ENCODE measurements around the gene CDC34. TPM values are rescaled to one million over a fixed set of nuclear protein-coding genes. Genes with fewer than 3 reads are reported as not detected.

CDC34 gene
- total RNA-seq, 4 donors from 2014 or later = 48.3 to 90.3 (median 72.9) TPM

DNA sequence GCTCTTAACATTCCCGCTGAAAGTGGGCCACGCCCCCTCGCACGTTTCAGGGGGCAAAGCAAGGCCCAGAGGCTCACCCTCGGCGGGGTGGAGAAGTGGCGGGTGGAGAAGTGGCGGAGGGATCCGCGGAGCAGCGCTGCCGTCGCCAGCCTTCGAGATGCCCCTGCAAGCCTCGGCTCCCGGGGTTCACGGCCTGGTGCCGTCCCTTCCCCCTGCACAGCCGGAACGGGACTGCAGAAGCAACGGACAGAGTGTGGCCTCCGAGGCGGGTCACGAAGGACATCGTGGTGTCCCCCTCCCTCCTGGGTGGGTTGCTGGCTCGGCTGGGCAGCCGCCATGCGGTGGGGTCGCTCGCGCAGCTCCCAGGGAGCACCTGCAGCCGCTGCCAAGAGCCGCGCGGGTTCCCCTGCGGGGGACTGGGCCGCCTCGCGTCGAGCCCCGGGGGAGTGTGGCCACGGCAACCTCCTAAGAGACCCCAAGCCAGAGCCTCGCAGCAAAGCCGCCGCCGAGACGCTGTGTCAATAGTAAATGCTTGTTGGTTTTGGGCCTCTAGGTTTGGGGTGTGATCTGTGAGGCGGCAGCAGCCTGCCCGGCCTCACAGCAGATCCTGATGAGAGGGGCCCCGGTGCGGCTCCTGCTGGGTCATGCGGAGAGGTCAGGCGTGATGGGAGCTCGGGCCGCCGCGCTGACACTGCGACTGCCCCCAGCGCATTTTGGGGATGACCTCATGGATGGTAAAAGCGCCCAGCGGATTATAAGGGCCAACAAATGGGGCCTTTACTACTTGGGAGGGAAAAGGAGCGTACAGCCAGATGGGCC lies 18.8 kb upstream of the CDC34 start:
- no peak for TF ChIP-seq EP300 (IDR thresholded peaks at IDR 0.05)
- TF ChIP-seq POLR2AphosphoS5 (IDR thresholded peaks at IDR 0.05) = no peak
- TF ChIP-seq CTCF (IDR thresholded peaks at IDR 0.05) = no peak
- TF ChIP-seq POLR2A (IDR thresholded peaks at IDR 0.05) = no peak
- H3K4me3 ChIP-seq = no peak overlapping the region
- DNase-seq (ENCODE audit: low spot score in 2 of 2) = no peak
- H3K9me3 ChIP-seq = no peaks in the 10 kb centered on the region
- WGBS = 68% methylated on average over 18 of the region's 62 CpGs
- no peaks in the 10 kb centered on the region for H3K36me3 ChIP-seq
- no peaks in the 10 kb centered on the region for H3K27me3 ChIP-seq
- peaks cover 33% of the 10 kb centered on the region for H3K4me1 ChIP-seq
- H3K27ac ChIP-seq = no peak overlapping the region

GRCh38 chr19:513368-514165 lies 18.0 kb upstream of the CDC34 start:
- WGBS = 71% methylated on average over 5 of the region's 10 CpGs

DNA sequence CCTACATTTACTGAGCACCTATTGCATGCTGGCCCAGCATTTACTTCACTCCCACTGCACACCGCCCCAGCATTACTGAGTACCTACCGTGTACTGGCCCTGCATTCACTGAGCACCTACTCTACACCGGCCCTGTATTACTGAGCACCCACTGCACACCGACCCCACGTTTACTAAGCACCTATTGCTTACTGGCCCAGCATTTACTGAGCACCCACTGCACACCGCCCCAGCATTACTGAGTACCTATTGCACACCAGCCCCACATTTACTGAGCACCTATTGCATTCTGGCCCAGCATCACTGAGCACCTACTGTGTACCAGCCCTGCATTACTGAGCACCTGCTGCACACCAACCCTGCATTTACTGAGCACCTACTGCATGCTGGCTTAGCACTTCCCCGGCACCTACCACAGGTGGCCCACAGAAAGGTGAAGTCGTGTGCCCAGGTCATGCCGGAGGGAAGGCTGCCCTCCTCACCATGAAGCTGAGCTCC lies 17.3 kb upstream of the CDC34 start:
- H3K27me3 ChIP-seq = no peaks in the 10 kb centered on the region
- no peak for TF ChIP-seq EP300 (IDR thresholded peaks at IDR 0.05)
- no peak for TF ChIP-seq POLR2A (IDR thresholded peaks at IDR 0.05)
- TF ChIP-seq POLR2AphosphoS5 (IDR thresholded peaks at IDR 0.05) = no peak
- TF ChIP-seq CTCF (IDR thresholded peaks at IDR 0.05) = no peak
- 92% methylated on average over 7 of the region's 9 CpGs for WGBS

More at GRCh38 chr19:513368-514165, 18.0 kb upstream of the CDC34 start:
- no peaks in the 10 kb centered on the region for H3K27me3 ChIP-seq
- no peaks in the 10 kb centered on the region for H3K9me3 ChIP-seq
- H3K36me3 ChIP-seq = no peaks in the 10 kb centered on the region
- H3K4me3 ChIP-seq = no peak overlapping the region
- H3K27ac ChIP-seq = no peak overlapping the region
- no peak for TF ChIP-seq POLR2AphosphoS5 (IDR thresholded peaks at IDR 0.05)
- TF ChIP-seq EP300 (IDR thresholded peaks at IDR 0.05) = no peak
- H3K4me1 ChIP-seq = peaks cover 25% of the 10 kb centered on the region
- no peak for DNase-seq (ENCODE audit: low spot score in 2 of 2)

DNA sequence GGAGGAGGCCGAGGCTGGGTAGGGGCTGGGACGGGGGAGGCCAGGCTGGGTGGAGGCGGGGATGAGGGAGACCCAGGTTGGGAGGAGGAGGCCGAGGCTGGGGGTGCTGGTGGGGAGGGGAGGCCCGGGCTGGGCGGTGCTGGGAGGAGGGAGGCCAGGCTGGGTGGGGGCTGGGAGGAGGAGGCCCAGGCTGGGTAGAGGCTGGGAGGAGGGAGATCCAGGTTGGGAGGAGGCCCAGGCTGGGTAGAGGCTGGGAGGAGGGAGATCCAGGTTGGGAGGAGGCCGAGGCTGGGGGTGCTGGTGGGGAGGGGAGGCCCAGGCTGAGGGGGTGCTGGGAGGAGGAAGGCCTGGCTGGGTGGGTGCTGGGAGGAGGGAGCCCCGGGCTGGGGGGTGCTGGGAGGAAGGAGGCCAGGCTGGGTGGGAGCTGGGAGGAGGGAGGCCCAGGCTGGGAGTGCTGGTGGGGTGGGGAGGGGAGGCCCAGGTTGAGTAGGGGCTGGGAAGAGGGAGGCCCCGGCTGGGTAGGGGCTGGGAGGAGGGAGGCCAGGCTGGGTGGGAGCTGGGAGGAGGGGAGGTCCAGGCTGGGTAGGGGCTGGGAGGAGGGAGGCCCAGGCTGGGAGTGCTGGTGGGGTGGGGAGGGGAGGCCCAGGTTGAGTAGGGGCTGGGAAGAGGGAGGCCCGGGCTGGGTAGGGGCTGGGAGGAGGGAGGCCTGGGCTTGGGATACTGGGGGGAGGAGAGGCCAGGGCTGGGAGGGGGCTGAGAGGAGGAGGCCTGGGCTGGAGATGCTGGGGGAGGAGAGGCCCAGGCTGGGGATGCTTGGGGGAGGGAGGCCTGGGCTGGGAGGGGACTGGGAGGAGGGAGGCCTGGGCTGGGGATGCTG lies 13.6 kb upstream of the CDC34 start:
- peak in 1 of 2 donors; percentile 67 for DNase-seq (ENCODE audit: low spot score in 2 of 2)
- 51% methylated on average over 10 of the region's 10 CpGs for WGBS
- Histone ChIP-seq H3K27me3 (no peaks in the 10 kb centered on the region), H3K27ac (no peak overlapping the region), H3K9me3 (no peaks in the 10 kb centered on the region), H3K4me3 (no peak overlapping the region), H3K4me1 (no peaks in the 10 kb centered on the region), H3K36me3 (no peaks in the 10 kb centered on the region)
- TF ChIP-seq POLR2AphosphoS5 (IDR thresholded peaks at IDR 0.05) (no peak), CTCF (IDR thresholded peaks at IDR 0.05) (no peak), EP300 (IDR thresholded peaks at IDR 0.05) (no peak), POLR2A (IDR thresholded peaks at IDR 0.05) (no peak)

More for the DNA sequence above, 17.3 kb upstream of the CDC34 start:
- no peaks in the 10 kb centered on the region for H3K36me3 ChIP-seq
- no peak for DNase-seq (ENCODE audit: low spot score in 2 of 2)
- peaks cover 19% of the 10 kb centered on the region for H3K4me1 ChIP-seq
- no peak overlapping the region for H3K27ac ChIP-seq
- H3K9me3 ChIP-seq = no peaks in the 10 kb centered on the region
- no peak overlapping the region for H3K4me3 ChIP-seq

DNA sequence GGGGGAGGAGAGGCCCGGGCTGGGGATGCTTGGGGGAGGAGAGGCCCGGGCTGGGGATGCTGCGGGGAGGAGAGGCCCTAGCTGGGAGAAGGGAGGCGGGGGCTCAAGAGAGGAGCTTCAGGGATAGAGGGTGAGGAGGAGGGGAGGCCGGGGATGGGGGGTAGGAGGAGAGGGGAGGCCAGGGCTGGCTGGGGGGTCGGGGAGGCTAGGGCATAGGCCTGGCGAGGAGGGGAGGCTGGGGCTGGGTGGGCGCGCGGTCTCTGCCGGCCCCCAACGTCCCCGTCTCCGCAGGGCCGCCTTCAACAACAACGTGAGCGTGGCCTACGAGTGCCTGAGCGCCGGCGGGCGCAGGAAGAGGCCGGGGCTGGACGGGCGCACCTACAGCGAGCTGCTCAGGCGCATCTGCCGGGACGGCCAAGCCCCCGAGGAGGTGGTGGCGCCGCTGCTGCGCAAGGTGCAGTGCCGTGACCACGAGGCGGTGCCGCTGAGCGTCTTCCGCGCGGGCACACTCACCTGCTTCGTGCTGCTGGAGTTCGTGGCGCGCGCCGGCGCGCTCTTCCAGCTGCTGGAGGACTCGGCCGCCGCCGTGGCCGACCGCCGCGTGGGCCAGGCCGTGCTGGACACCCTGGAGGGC lies 12.8 kb upstream of the CDC34 start:
- Histone ChIP-seq H3K4me1 (no peaks in the 10 kb centered on the region), H3K9me3 (no peaks in the 10 kb centered on the region), H3K36me3 (no peaks in the 10 kb centered on the region), H3K4me3 (no peak overlapping the region), H3K27me3 (no peaks in the 10 kb centered on the region), H3K27ac (no peak overlapping the region)
- 53% methylated on average over 26 of the region's 58 CpGs for WGBS
- DNase-seq (ENCODE audit: low spot score in 2 of 2) = no peak
- TF ChIP-seq POLR2A (IDR thresholded peaks at IDR 0.05) (no peak), EP300 (IDR thresholded peaks at IDR 0.05) (no peak), POLR2AphosphoS5 (IDR thresholded peaks at IDR 0.05) (no peak), CTCF (IDR thresholded peaks at IDR 0.05) (no peak)
